GM23248 (cell line): ENCODE results near the gene NAE1. TPM values are rescaled to one million over a fixed set of nuclear protein-coding genes. Genes with fewer than 3 reads are reported as not detected.

ENCODE experiments used
- DNase-seq: peaks from one replicate; pipeline ENCODE4 v3.0.0-alpha.2; 2015
- H2AFZ ChIP-seq: fragments of 200-600 bp; sonication (generic); 2 replicates; pipeline ENCODE4 v1.6.1; 2016; ENCODE audit warnings: antibody characterized with exemption
- H3F3A ChIP-seq: fragments of 200-600 bp; sonication (generic); 2 replicates; pipeline ENCODE4 v1.6.1; 2016; ENCODE audit warnings: mild to moderate bottlenecking, antibody characterized with exemption, mixed run types; ENCODE audit not compliant: insufficient read depth
- H3K27ac ChIP-seq: fragments of 200-600 bp; sonication (generic); 2 replicates; pipeline ENCODE4 v1.5.1; 2016; ENCODE audit warnings: mild to moderate bottlenecking
- H3K27me3 ChIP-seq: fragments of 200-600 bp; sonication (generic); replicated peaks from 2 replicates; pipeline ENCODE4 v1.6.1; 2016; ENCODE audit warnings: mild to moderate bottlenecking; ENCODE audit not compliant: insufficient read depth
- H3K36me3 ChIP-seq: fragments of 200-600 bp; sonication (generic); 2 replicates; pipeline ENCODE4 v1.6.1; 2016; ENCODE audit warnings: low read depth, mild to moderate bottlenecking
- H3K4me1 ChIP-seq: fragments of 200-600 bp; sonication (generic); 2 replicates; pipeline ENCODE4 v1.6.1; 2016; ENCODE audit warnings: mild to moderate bottlenecking; ENCODE audit not compliant: insufficient read depth
- H3K4me2 ChIP-seq: fragments of 200-600 bp; sonication (generic); one replicate; pipeline ENCODE4 v1.6.1; 2016; ENCODE audit warnings: mild to moderate bottlenecking; ENCODE audit not compliant: unreplicated experiment
- H3K4me3 ChIP-seq: fragments of 200-600 bp; sonication (generic); 2 replicates; pipeline ENCODE4 v1.5.1; 2016; ENCODE audit warnings: mild to moderate bottlenecking
- H3K79me2 ChIP-seq: fragments of 200-600 bp; sonication (generic); 2 replicates; pipeline ENCODE4 v1.6.1; 2016; ENCODE audit warnings: mild to moderate bottlenecking; ENCODE audit not compliant: insufficient read depth
- H3K9ac ChIP-seq: fragments of 200-600 bp; sonication (generic); 2 replicates; pipeline ENCODE4 v1.6.1; 2016; ENCODE audit warnings: mild to moderate bottlenecking
- H3K9me2 ChIP-seq: fragments of 200-600 bp; sonication (generic); 2 replicates; pipeline ENCODE4 v1.6.1; 2016; ENCODE audit warnings: mixed run types, mild to moderate bottlenecking, moderate library complexity; ENCODE audit not compliant: insufficient read depth
- H3K9me3 ChIP-seq: fragments of 200-600 bp; sonication (generic); one replicate; pipeline ENCODE4 v1.6.1; 2017; ENCODE audit warnings: low read depth
- H4K20me1 ChIP-seq: fragments of 200-600 bp; sonication (generic); 2 replicates; pipeline ENCODE4 v1.6.0; 2016; ENCODE audit not compliant: insufficient read depth
- EZH2 ChIP-seq: fragments of 200-600 bp; sonication (generic); IDR thresholded peaks from 2 replicates; pipeline ENCODE4 v1.6.1; 2018; ENCODE audit warnings: antibody characterized with exemption, mild to moderate bottlenecking; ENCODE audit not compliant: insufficient read depth, poor library complexity, severe bottlenecking
- EZH2phosphoT487 ChIP-seq: fragments of 200-600 bp; sonication (generic); IDR thresholded peaks from 2 replicates; pipeline ENCODE4 v1.6.1; 2018; ENCODE audit warnings: antibody characterized with exemption, moderate library complexity, mild to moderate bottlenecking, low read depth; ENCODE audit not compliant: insufficient read depth
- WGBS, 2 experiments: methylation state at CpG; one replicate each; pipeline ENCODE4 v1.1.6; 2015 to 2017; ENCODE audit warnings: low lambda C conversion rate in 2 of 2, low coverage in 1 of 2; ENCODE audit errors: missing lambda C conversion rate in 2 of 2; 5-methylcytosine and 5-hydroxymethylcytosine counted together
- in situ Hi-C: fragments of 300-500 bp; cut with MboI; formaldehyde crosslinking; loops from 2 replicates; pipeline ENCODE4 v1.15.0; 2020
- polyA plus RNA-seq: library from polyadenylated mRNA; unstranded; fragments of >200 nt; fragmentation: Nextera tagmentation; extraction: Ambion mirVana; gene quantifications from 2 replicates; pipeline ENCODE4 v1.2.1, GENCODE V29; 2016
- total RNA-seq: library from RNA; depleted of rRNA; stranded (reverse); fragments of >200 nt; shearing (Covaris generic); gene quantifications from 2 replicates; pipeline ENCODE4 v1.2.3, GENCODE V29; 2014

Gene NAE1
- total and polyA plus RNA-seq, 2 experiments from 2014 or later: 90.1 to 92.5 TPM

- TF ChIP-seq EZH2phosphoT487 (no peak), EZH2 (no peak)
- Histone ChIP-seq H3K9ac (no peak overlapping the region), H3K27ac (no peak overlapping the region), H3K4me1 (peaks cover 12% of the 10 kb centered on the region), H4K20me1 (no peaks in the 10 kb centered on the region), H2AFZ (no peak overlapping the region), H3K27me3 (no peaks in the 10 kb centered on the region), H3K4me3 (no peak overlapping the region), H3K9me2 (no peaks in the 10 kb centered on the region), H3K36me3 (no peaks in the 10 kb centered on the region), H3F3A (peaks cover 9% of the 10 kb centered on the region), H3K4me2 (no peak overlapping the region), H3K9me3 (no peaks in the 10 kb centered on the region), H3K79me2 (no peaks in the 10 kb centered on the region)
- no peak for DNase-seq
- 95 to 100% methylated on average over 1 of the region's 1 CpG for WGBS, 2 experiments
- in situ Hi-C loops: loop anchor here (25.0 kb wide), 1 partner anchor 457 kb away; no protein-coding TSS in a partner anchor
Measured at GRCh38 chr16:66869424-66869823, 38.6 kb upstream of the NAE1 start.

- TF ChIP-seq EZH2 (no peak), EZH2phosphoT487 (no peak)
- no peak overlapping the region for H3K4me2 ChIP-seq
- no peaks in the 10 kb centered on the region for H3K79me2 ChIP-seq
- no peaks in the 10 kb centered on the region for H3K27me3 ChIP-seq
- H3K27ac ChIP-seq: no peak overlapping the region
- no peaks in the 10 kb centered on the region for H3K9me3 ChIP-seq
- no peak overlapping the region for H3K4me3 ChIP-seq
- no peaks in the 10 kb centered on the region for H3F3A ChIP-seq
- DNase-seq: no peak
- H4K20me1 ChIP-seq: no peaks in the 10 kb centered on the region
- no peaks in the 10 kb centered on the region for H3K9me2 ChIP-seq
- H3K36me3 ChIP-seq: no peaks in the 10 kb centered on the region
- H3K9ac ChIP-seq: no peak overlapping the region
- no peak overlapping the region for H2AFZ ChIP-seq
- in situ Hi-C loops: loop anchor here (25.0 kb wide), 1 partner anchor 451 kb away; no protein-coding TSS in a partner anchor
- no peaks in the 10 kb centered on the region for H3K4me1 ChIP-seq
Measured at GRCh38 chr16:66863707-66864106, 32.9 kb upstream of the NAE1 start.

- Histone ChIP-seq H3K27ac (no peak overlapping the region), H3F3A (no peaks in the 10 kb centered on the region), H3K4me3 (no peak overlapping the region), H3K4me1 (no peaks in the 10 kb centered on the region), H4K20me1 (no peaks in the 10 kb centered on the region), H3K9me2 (no peaks in the 10 kb centered on the region), H3K79me2 (no peaks in the 10 kb centered on the region), H3K9me3 (no peaks in the 10 kb centered on the region), H3K27me3 (no peaks in the 10 kb centered on the region), H3K9ac (no peak overlapping the region), H3K4me2 (no peak overlapping the region), H3K36me3 (no peaks in the 10 kb centered on the region), H2AFZ (no peak overlapping the region)
- 85 to 87% methylated on average over 8 of the region's 8 CpGs for WGBS, 2 experiments
- no peak for DNase-seq
- in situ Hi-C loops: loop anchor here (25.0 kb wide), 1 partner anchor 450 kb away; no protein-coding TSS in a partner anchor
- TF ChIP-seq EZH2 (no peak), EZH2phosphoT487 (no peak)
Measured at GRCh38 chr16:66862023-66862520, 31.3 kb upstream of the NAE1 start.

GRCh38 chr16:66859397-66860068 lies 28.8 kb upstream of the NAE1 start:
- DNase-seq: no peak
- Histone ChIP-seq H3K9me2 (no peaks in the 10 kb centered on the region), H2AFZ (no peak overlapping the region), H3F3A (no peaks in the 10 kb centered on the region), H4K20me1 (no peaks in the 10 kb centered on the region), H3K27me3 (no peaks in the 10 kb centered on the region), H3K4me2 (no peak overlapping the region), H3K4me3 (no peak overlapping the region), H3K79me2 (no peaks in the 10 kb centered on the region), H3K9me3 (no peaks in the 10 kb centered on the region), H3K4me1 (no peaks in the 10 kb centered on the region), H3K36me3 (no peaks in the 10 kb centered on the region), H3K27ac (no peak overlapping the region), H3K9ac (no peak overlapping the region)
- WGBS, 2 experiments: 59 to 70% methylated on average over 3 of the region's 3 CpGs
- TF ChIP-seq EZH2phosphoT487 (no peak), EZH2 (no peak)
- in situ Hi-C loops: loop anchor here (25.0 kb wide), 1 partner anchor 447 kb away; no protein-coding TSS in a partner anchor
